Activated CD8-positive, alpha-beta T cell treated with anti-CD3 and anti-CD28 coated beads, Interleukin-2, amount 10 ng/mL, durations not matched to agents 7 days and 5 days (primary cell): ENCODE measurements around the gene SLX1B. TPM values are rescaled to one million over a fixed set of nuclear protein-coding genes. Genes with fewer than 3 reads are reported as not detected.
"Not testable (repeated sequence)": the region's sequence is repeated elsewhere in the genome, so short reads cannot be mapped to it uniquely, and the experiment has no call there.

Experiments used
- ATAC-seq: fragments of 150-1000 bp; cut with Tn5 transposase; one replicate; pipeline ENCODE4 v1.10.0; 2021; ENCODE audit warnings: moderate library complexity
- CTCF ChIA-PET: fragments of 350-600 bp; sonication (Branson Sonifier 250); formaldehyde crosslinking; loops from one replicate; lab custom pipeline; 2021; ENCODE audit warnings: antibody characterized with exemption; lab: Charles Lee
- POLR2A ChIA-PET: fragments of 350-600 bp; sonication (Branson Sonifier 250); formaldehyde crosslinking; loops from one replicate; lab custom pipeline; 2021; ENCODE audit warnings: antibody characterized with exemption; lab: Charles Lee
- DNase-seq: peaks from one replicate; pipeline ENCODE4 v3.0.0-alpha.2; 2020
- H3K27ac Mint-ChIP-seq: one replicate; pipeline ENCODE4 v1.8.0; 2021; ENCODE audit warnings: mild to moderate bottlenecking, mixed read lengths
- H3K27me3 Mint-ChIP-seq: one replicate; pipeline ENCODE4 v1.8.0; 2021; ENCODE audit warnings: low read depth, mixed read lengths
- H3K36me3 Mint-ChIP-seq: one replicate; pipeline ENCODE4 v1.8.0; 2021; ENCODE audit warnings: low read depth, mixed read lengths
- H3K4me1 Mint-ChIP-seq: one replicate; pipeline ENCODE4 v1.8.0; 2021; ENCODE audit warnings: low read depth, mixed read lengths
- H3K4me3 Mint-ChIP-seq: one replicate; pipeline ENCODE4 v1.8.0; 2021; ENCODE audit warnings: mild to moderate bottlenecking, mixed read lengths
- H3K9me3 Mint-ChIP-seq: one replicate; pipeline ENCODE4 v1.8.0; 2022; ENCODE audit warnings: mixed read lengths; ENCODE audit not compliant: insufficient read depth
- total RNA-seq, 2 experiments: library from RNA; stranded (reverse); gene quantifications; one replicate each; pipeline ENCODE4 v1.2.3, GENCODE V29; 2021

The SLX1B gene
- total RNA-seq, 2 experiments from 2014 or later = 49.2 to 68.4 TPM

DNA sequence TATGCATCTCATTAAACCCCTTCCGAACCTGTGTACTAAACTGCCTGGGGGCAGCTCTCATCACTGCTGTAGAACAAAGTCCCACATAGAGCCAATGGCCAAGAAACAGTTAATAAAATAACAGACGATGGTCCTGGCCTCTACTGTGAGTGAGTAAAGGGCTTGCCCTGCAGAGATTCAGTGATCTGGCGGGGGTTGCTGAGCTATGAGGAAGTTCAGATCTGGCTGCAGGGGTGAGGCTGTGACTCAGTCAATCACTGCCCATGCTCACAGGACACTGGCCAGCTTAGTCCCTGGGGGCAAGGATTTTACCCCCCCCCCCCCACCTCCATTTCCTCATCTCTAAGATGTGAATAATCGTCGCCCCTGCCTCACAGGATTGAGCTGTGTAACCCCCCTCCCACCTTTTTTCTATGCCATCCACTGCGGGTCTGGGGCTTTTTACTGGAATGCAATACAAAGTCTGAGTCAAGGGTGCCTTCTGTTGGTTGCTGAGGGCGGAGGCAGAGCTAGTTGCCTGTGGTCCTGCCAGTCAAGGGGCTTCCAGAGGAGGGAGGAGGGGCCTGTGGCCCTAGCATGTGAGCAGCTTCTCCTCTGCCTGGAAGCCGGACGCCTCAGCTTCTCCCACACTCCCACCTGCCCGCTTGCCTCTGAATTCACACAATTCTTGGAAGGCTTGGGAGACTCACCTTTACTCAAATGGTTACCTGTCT, 13.5 kb downstream of the SLX1B start:
- H3K9me3 Mint-ChIP-seq, POLR2A ChIA-PET, ATAC-seq, H3K36me3 Mint-ChIP-seq, H3K27ac Mint-ChIP-seq, CTCF ChIA-PET, H3K27me3 Mint-ChIP-seq, DNase-seq, H3K4me1 Mint-ChIP-seq, H3K4me3 Mint-ChIP-seq: not testable (repeated sequence)

DNA sequence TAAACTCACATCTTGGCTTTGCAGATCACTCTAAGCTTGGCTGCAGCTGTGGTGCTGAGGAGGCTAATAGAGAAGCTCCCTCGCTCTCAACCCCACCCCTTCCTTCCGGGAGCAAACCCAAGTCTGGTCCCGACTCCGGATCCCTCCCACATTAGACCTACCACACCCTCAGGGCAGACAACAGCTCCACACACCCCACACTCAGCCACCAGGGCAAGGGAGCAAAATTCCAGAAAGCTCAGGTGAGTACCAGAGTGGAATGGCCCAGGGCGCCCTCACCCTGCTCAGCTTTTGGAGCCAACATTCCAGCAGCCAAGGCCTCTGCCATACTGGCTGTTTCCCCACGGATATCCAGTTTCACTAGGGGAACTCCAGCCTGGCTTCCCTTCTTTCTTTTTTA, 15.3 kb downstream of the SLX1B start:
- H3K36me3 Mint-ChIP-seq, H3K27ac Mint-ChIP-seq, POLR2A ChIA-PET, H3K27me3 Mint-ChIP-seq, H3K4me1 Mint-ChIP-seq, H3K9me3 Mint-ChIP-seq, CTCF ChIA-PET: not testable (repeated sequence)
- ATAC-seq (peak; percentile 70), DNase-seq (peak; percentile 61)
- peak overlapping the region; percentile 36 for H3K4me3 Mint-ChIP-seq

DNA sequence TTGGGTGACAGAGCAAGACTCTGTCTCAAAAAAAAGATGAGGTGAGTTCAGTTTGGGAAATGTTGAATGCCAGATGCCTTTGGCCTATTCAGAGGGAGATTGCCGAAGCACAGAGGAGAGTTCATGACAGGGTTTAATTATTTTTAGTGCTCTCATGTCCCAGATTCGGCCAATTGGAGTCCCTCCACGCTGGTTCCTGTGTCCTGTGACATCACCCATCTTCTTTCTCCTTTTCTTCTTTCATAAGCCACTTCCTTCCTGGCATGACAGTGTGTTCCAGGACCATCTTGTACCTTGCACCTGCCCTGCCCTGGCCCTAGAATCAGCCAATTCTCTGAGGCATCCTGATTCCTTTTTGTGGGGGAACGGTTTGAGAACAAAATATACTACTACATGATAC, 17.7 kb downstream of the SLX1B start:
- H3K27ac Mint-ChIP-seq, H3K27me3 Mint-ChIP-seq, H3K4me3 Mint-ChIP-seq, H3K4me1 Mint-ChIP-seq, H3K36me3 Mint-ChIP-seq, H3K9me3 Mint-ChIP-seq, DNase-seq, CTCF ChIA-PET, POLR2A ChIA-PET: not testable (repeated sequence)
- peak; percentile 63 for ATAC-seq

DNA sequence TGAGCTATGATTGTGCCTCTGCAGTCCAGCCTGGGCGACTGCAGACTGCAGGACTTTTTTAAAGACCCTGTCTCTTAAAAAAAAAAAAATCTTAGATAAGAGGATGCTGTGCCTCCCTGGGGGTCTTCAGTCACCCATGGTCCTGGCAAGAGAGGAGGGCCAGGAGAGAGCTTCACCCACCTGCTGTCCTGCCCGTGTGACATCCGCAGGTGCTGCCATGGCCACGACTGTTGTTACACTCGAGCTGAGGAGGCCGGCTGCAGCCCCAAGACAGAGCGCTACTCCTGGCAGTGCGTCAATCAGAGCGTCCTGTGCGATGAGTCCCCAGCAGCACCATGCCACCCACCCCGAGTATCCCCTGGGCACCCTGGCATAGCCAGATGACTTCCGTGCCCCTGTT, 27.9 kb downstream of the SLX1B start:
- H3K4me3 Mint-ChIP-seq, H3K9me3 Mint-ChIP-seq: not testable (repeated sequence)
- peak; percentile 13 for DNase-seq

DNA sequence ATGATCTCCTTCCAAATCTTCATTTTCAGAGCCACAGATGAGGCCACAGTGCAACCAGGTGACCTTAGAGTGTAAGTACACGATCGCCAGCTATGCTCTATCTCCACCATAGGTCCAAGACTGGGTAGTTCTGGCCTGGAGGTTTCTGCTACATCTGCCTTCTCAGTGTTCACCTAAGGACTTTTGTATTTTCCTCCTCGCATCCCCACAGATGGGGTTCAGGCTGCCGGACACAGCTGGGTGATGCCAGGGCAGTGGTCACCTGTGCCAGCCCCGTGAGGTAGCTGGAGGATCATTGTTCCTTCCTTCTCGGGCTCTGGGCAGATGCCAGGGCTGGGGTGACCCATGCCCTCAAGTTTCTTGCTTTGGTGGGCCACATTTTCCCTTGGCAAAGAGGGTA, 52.0 kb downstream of the SLX1B start, which contains the start of gene NPIPB12:
NPIPB12 (minus strand) TSS at position 101 of the 400 bp plus-strand sequence.
- ATAC-seq, H3K27me3 Mint-ChIP-seq, CTCF ChIA-PET, H3K9me3 Mint-ChIP-seq, H3K27ac Mint-ChIP-seq, DNase-seq, POLR2A ChIA-PET, H3K36me3 Mint-ChIP-seq, H3K4me1 Mint-ChIP-seq, H3K4me3 Mint-ChIP-seq: not testable (repeated sequence)

More for the DNA sequence above, 27.9 kb downstream of the SLX1B start:
- CTCF ChIA-PET, POLR2A ChIA-PET, H3K4me1 Mint-ChIP-seq, H3K27ac Mint-ChIP-seq, H3K36me3 Mint-ChIP-seq, ATAC-seq, H3K27me3 Mint-ChIP-seq: not testable (repeated sequence)

Other genes with a start within 250 kb of the SLX1B start
- 1 to 10 TPM; 1.4 to 2.1 TPM for gene NPIPB11, start 47.8 kb upstream of the SLX1B start, total RNA-seq
- 10 to 100 TPM; 10.9 to 12.9 TPM for gene BOLA2, start 182 bp upstream of the SLX1B start, total RNA-seq
- gene SULT1A4, start 5.4 kb downstream of the SLX1B start, total RNA-seq = 1 to 10 TPM; 4.3 to 5.9 TPM
- 10 to 100 TPM; 80.9 to 87.4 TPM for gene NPIPB12, start 51.9 kb downstream of the SLX1B start, total RNA-seq
- gene SPN, start 208.7 kb downstream of the SLX1B start, total RNA-seq = 100 to 1,000 TPM; 339 to 352 TPM
- gene QPRT, start 224.6 kb downstream of the SLX1B start, total RNA-seq = 10 to 100 TPM in 1 of 2 experiments, 1 to 10 TPM in 1; 8.6 to 10.2 TPM